ENCODE data around the gene ADAM10. TPM values are rescaled to one million over a fixed set of nuclear protein-coding genes. Genes with fewer than 3 reads are reported as not detected.
A peak's percentile ranks its signal among the peaks of the same experiment; 100 is the strongest.

The ADAM10 gene
- total and polyA plus RNA-seq, 2 donors (not counting 1 experiment from before 2014, with no cell fraction given): 18.8 to 138 TPM

DNA sequence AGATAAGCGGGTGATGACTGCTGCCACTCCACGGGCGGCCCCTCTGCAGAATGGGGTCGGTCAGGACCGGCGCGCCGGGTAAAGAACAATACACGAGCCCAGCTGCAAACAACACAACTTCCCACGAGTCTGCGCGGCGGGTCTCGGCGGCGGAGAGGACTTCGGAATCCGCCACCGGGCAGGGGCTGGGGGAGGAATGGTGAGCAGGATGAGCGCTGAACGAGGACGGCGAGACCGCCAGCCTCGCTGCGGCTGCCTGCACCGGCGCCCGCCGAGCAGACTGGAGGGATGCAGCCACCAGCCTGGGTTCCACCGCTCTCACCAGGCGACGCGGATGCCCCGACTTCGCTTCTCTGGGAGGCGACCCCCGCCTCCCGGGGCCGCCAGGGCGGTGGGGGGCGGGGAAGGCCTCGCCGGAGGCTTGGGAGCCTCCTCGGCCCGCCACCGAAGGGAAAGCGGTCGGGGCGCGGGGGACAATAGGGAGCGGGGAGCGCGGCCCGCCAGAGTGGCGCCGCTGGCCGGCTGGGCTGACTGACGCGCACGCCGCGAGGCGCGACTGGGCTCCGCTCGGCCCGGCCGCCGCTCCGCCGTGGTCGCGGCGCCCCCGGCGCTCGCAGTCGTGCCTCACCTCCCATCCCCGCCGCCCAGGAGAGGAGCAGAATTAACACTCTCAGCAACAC is 515 bp downstream of the ADAM10 start:
- H3K4me1 ChIP-seq (ENCODE audit: control insufficient read depth in 2 of 2, insufficient read depth in 2 of 2, low read length in 2 of 2): peaks cover 12 to 27% of the 10 kb centered on the region in 2 donors
- peak overlapping the region; percentile 87 for H3K4me2 ChIP-seq (replicated peaks; ENCODE audit: low read depth, low read length, poor library complexity, severe bottlenecking)
- H4K20me1 ChIP-seq (ENCODE audit: control insufficient read depth, insufficient read depth, low read length, poor library complexity, severe bottlenecking): peaks cover 23% of the 10 kb centered on the region
- ChIA-PET CTCF (interaction anchor here (0.8 to 2.2 kb wide), 5 partner anchors 21 to 40 kb away, joined by 3 to 28 read pairs (median 5); partner anchors contain the start of gene MINDY2), POLR2A (interaction anchor here (0.8 to 3.3 kb wide), 2 partner anchors 11 to 22 kb away, joined by 3 to 55 read pairs; partner anchors contain the start of gene MINDY2)
- H3K79me2 ChIP-seq (ENCODE audit: control insufficient read depth, insufficient read depth, low read length): peaks cover 55% of the 10 kb centered on the region
- DNase-seq: peak; percentile 70
- Mint-ChIP-seq H3K4me3 (peak overlapping the region; percentile 99), H3K27me3 (no peaks in the 10 kb centered on the region), H3K4me1 (peaks cover 42% of the 10 kb centered on the region), H3K27ac (peak overlapping the region; percentile 97), H3K9me3 (ENCODE audit: insufficient read depth) (no peaks in the 10 kb centered on the region)
- no peaks in the 10 kb centered on the region for H3K9me3 ChIP-seq (ENCODE audit: control extremely low read depth in 1 of 3, control insufficient read depth in 2 of 3, insufficient read depth in 1 of 3, low read length in 2 of 3)
- under 1% methylated on average over 77 of the region's 81 CpGs for WGBS (ENCODE audit: insufficient coverage)
- no peaks in the 10 kb centered on the region for H3K36me3 ChIP-seq (replicated peaks in 1 of 2; ENCODE audit: control extremely low read depth in 1 of 2, control insufficient read depth in 1 of 2, extremely low read depth in 1 of 2, insufficient read depth in 2 of 2, low read length in 1 of 2)
- no peaks in the 10 kb centered on the region for H3K27me3 ChIP-seq (replicated peaks in 1 of 4; ENCODE audit: control extremely low read depth in 1 of 4, control insufficient read depth in 3 of 4, insufficient read depth in 4 of 4, low read length in 3 of 4)
- H3K4me3 ChIP-seq (ENCODE audit: control extremely low read depth in 1 of 5, extremely low read depth in 1 of 5, insufficient read depth in 1 of 5, low read depth in 2 of 5, low read length in 4 of 5): peak overlapping the region; percentile 87 to 99 (median 99)
- TF ChIP-seq EZH2 (IDR thresholded peaks at IDR 0.05; ENCODE audit: borderline replicate concordance, insufficient read depth, low read depth, low read length, poor library complexity, severe bottlenecking): no peak
- TF ChIP-seq, protein P1, sequence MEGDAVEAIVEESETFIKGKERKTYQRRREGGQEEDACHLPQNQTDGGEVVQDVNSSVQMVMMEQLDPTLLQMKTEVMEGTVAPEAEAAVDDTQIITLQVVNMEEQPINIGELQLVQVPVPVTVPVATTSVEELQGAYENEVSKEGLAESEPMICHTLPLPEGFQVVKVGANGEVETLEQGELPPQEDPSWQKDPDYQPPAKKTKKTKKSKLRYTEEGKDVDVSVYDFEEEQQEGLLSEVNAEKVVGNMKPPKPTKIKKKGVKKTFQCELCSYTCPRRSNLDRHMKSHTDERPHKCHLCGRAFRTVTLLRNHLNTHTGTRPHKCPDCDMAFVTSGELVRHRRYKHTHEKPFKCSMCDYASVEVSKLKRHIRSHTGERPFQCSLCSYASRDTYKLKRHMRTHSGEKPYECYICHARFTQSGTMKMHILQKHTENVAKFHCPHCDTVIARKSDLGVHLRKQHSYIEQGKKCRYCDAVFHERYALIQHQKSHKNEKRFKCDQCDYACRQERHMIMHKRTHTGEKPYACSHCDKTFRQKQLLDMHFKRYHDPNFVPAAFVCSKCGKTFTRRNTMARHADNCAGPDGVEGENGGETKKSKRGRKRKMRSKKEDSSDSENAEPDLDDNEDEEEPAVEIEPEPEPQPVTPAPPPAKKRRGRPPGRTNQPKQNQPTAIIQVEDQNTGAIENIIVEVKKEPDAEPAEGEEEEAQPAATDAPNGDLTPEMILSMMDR (IDR thresholded peaks at IDR 0.05): no peak
- peak overlapping the region; percentile 92 for H2AFZ ChIP-seq (ENCODE audit: insufficient read depth, low read depth, low read length, poor library complexity, severe bottlenecking)
- ATAC-seq (ENCODE audit: low read depth): peak; percentile 25
- intact Hi-C loops (cut with micrococcal nuclease): loop anchor here (1.0 to 5.0 kb wide), 5 partner anchors 22 to 940 kb away; partner anchors contain the start of genes BNIP2 and MINDY2
- peak overlapping the region; percentile 84 for H3K9ac ChIP-seq (ENCODE audit: low read length)
- peak overlapping the region; percentile 86 to 92 for H3K27ac ChIP-seq (ENCODE audit: low read length in 2 of 2)
